ENCODE data around the gene HIPK3.

Gene HIPK3

DNA sequence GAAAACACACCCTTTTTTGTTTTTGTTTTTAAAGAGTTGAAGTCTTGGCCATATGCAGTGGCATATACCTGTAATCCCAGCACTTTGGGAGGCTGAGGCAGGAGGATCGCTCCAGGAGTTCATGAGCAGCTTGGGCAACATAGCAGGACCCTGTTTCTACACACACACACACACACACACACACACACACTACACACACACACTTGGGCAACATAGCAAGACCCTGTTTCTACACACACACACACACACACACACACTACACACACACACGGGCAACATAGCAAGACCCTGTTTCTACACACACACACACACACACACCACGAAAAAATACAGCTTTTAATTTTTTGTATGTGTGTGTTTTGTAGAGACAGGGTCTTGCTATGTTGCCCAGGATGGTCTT is 54.5 kb downstream of the HIPK3 start:
- H3K4me3 Mint-ChIP-seq: no peak overlapping the region
- no peaks in the 10 kb centered on the region for H3K27me3 Mint-ChIP-seq
- ATAC-seq: no peak
- no peak overlapping the region for H3K27ac Mint-ChIP-seq
- DNase-seq: no peak
- peaks cover 40% of the 10 kb centered on the region for H3K4me1 Mint-ChIP-seq
- H3K9me3 Mint-ChIP-seq: no peaks in the 10 kb centered on the region

DNA sequence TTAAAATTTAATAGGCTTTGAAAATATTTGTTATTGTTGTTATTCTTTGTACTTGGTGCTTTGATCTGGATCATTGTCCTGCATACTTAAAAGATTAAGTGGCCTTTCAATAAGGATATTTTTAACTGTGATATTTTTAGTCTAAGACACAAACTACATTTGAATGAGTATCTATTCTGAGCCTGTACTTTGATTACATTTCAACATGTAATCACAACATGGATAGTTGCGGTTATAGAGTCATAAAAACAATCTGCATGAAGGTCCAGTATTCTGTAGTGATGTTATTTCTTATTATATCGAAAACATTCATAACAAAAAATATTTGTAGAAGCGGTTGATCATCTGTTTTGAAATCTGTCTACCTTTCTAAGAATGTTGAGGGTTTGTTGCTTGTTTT is 58.6 kb downstream of the HIPK3 start:
- no peak overlapping the region for H3K4me3 Mint-ChIP-seq
- DNase-seq (no peak), ATAC-seq (no peak)
- no peaks in the 10 kb centered on the region for H3K27me3 Mint-ChIP-seq
- no peaks in the 10 kb centered on the region for H3K9me3 Mint-ChIP-seq
- no peak overlapping the region for H3K27ac Mint-ChIP-seq
- H3K4me1 Mint-ChIP-seq: peaks cover 11% of the 10 kb centered on the region

DNA sequence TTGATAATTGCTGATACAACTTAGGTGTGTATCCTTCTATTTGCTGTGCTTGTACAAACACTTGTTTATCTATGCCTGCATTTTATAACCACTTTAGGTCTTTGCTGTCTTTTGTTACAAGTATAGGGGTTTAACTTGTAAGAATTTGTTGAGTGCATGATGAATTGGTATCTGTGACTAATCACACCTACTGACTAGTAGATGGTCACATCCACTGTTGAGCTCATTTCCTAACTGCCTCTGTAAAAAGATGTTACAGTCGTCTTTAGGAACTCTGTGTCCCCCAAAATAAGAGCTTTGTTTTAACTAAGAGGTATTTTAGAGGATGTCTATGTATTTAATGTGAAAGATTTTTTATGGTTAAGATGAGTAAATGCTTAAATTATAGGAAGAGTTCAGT is 60.5 kb downstream of the HIPK3 start:
- H3K27me3 Mint-ChIP-seq: no peaks in the 10 kb centered on the region
- peak; percentile 48 for ATAC-seq
- no peak overlapping the region for H3K27ac Mint-ChIP-seq
- H3K4me1 Mint-ChIP-seq: peaks cover 6% of the 10 kb centered on the region
- H3K4me3 Mint-ChIP-seq: no peak overlapping the region
- H3K9me3 Mint-ChIP-seq: no peaks in the 10 kb centered on the region
- DNase-seq: no peak

DNA sequence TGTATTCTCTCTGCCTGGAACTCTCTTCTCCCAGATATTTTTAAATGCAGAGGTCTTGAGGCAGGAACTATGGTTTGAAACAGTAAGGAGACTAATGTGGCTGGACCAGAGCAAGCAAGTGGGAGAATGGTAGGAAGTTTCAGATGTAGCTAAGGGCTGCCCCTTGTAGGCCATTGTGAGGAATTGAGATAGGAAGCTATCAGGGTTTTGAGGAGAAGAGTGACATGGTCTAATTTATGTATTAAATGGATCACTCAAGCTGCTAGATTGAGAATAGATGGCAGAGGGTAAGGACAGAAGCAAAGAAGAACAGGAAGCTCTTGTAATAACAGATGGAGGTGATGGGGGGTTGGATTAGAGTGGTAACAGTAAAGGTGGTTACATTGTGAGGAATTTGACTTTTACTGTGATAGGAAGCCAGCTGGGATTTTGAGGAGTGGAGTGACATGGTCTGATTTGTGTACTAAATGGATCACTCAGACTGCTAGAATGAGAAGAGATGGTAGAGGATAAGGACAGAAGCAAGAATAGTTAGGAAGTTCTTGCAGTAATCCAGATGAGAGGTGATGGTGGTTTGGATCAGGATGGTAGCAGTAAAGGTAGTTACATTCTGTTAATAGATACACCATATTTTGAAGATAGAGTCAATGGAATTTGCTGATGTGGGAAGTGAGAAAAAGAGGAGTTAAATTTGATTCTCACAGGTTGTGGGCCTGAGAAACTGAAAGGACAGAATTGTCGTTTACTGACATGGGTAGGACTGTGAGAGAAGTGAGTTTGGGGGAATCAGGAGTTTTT is 63.0 kb downstream of the HIPK3 start:
- no peak overlapping the region for H3K27ac Mint-ChIP-seq
- DNase-seq (no peak), ATAC-seq (no peak)
- peaks cover 13% of the 10 kb centered on the region for H3K4me1 Mint-ChIP-seq
- H3K27me3 Mint-ChIP-seq: no peaks in the 10 kb centered on the region
- H3K9me3 Mint-ChIP-seq: no peaks in the 10 kb centered on the region
- H3K4me3 Mint-ChIP-seq: no peak overlapping the region

DNA sequence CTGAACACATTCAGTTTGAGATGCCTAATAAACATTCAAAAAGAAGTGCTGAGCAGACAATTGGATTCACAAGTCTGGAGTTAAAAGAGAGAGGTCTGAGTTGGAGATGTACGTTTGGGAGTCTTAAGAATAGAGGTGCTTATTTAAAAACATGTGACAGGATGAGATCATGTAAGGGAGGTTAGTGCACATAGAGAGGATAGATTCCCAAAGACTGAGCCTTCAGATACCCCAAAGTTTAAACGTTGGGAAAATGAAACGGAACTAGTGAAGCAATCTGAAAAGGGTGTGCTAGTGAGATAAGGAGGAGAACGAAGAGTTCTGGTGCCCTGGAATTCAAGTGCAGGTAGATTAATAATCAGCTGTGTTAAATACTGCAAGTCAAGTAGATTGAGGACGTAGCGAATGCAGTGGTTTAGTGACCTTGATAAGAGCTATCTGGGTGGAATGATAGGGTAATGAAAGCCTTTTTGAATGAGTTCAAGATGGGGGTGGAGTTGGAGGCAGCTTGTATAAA is 63.7 kb downstream of the HIPK3 start:
- Mint-ChIP-seq H3K27ac (no peak overlapping the region), H3K27me3 (no peaks in the 10 kb centered on the region), H3K4me3 (no peak overlapping the region), H3K9me3 (no peaks in the 10 kb centered on the region), H3K4me1 (peaks cover 13% of the 10 kb centered on the region)
- ATAC-seq (no peak), DNase-seq (no peak)

DNA sequence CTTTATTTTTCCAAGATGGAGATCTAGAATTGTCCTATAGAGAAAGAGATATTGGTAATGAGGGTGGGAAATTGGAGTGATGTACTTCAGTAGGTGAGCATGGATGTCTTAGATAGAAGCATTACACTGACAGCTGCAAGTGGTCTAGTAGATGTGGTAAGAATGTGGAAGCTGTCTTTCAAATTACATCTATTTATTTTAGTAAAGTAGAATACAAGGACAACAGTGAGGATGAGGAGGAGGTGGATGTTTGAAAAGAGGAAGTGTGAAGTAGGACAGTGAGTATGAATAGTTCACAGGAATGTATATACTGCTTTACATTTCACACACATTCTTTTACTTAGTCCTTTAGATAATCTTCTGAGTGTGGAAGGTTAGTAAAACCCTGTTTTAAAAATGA is 64.2 kb downstream of the HIPK3 start:
- ATAC-seq: no peak
- Mint-ChIP-seq H3K27ac (no peak overlapping the region), H3K4me1 (peaks cover 13% of the 10 kb centered on the region), H3K9me3 (no peaks in the 10 kb centered on the region), H3K4me3 (no peak overlapping the region), H3K27me3 (no peaks in the 10 kb centered on the region)
- no peak for DNase-seq

DNA sequence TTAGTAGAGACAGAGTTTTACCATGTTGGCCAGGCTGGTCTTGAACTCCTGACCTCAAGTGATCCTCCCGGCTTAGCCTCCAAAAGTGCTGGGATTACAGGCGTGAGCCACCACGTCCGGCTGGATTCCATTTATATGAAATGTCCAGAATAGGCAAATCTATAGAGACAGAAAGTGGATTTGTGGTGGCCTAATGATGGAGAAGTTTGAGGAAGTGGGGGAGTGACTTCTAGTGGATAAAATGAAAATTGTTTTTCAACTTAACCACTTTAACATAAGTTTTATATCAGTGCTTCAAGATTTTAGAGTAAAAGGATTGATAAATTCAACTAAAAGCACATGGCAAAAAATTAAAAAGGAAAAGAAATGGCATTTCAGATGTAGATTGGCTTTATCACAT is 66.2 kb downstream of the HIPK3 start:
- H3K27ac Mint-ChIP-seq: no peak overlapping the region
- no peak overlapping the region for H3K4me3 Mint-ChIP-seq
- peaks cover 14% of the 10 kb centered on the region for H3K4me1 Mint-ChIP-seq
- H3K9me3 Mint-ChIP-seq: no peaks in the 10 kb centered on the region
- ATAC-seq (no peak), DNase-seq (no peak)
- H3K27me3 Mint-ChIP-seq: no peaks in the 10 kb centered on the region

DNA sequence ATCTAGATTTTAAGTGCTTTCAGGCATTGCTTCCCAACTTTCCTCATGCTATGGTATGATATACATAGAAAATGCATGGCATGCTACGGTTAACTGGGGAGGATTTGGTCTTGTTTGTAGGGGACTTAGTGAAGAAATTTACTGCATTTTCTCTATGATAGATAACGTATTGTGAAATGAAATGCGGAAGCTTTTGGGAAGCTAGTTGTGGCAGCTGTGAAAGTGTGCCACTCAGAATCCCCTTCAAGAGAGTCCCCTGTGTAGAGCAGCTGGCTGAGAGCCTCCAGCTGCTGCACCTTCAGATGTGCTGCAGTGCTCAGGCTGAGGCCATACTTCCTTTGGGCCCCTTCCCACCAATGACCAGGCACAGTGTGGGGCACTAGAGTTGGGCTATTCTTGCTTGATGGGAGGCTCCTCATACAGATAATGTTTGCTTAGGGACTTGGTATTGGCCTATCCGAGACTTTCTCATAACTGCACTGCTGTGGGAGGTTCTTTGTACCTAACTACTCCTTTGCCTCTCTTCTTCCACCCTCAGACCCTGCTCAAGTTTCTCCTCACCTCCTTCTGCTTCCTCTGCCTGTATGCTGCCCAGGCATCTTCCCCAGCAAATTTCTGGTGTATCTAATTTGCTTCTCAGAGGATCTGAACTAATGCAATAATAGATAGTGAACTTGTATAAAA is 67.3 kb downstream of the HIPK3 start:
- no peak overlapping the region for H3K4me3 Mint-ChIP-seq
- H3K9me3 Mint-ChIP-seq: no peaks in the 10 kb centered on the region
- no peaks in the 10 kb centered on the region for H3K27me3 Mint-ChIP-seq
- DNase-seq (no peak), ATAC-seq (no peak)
- H3K27ac Mint-ChIP-seq: no peak overlapping the region
- H3K4me1 Mint-ChIP-seq: peaks cover 14% of the 10 kb centered on the region

DNA sequence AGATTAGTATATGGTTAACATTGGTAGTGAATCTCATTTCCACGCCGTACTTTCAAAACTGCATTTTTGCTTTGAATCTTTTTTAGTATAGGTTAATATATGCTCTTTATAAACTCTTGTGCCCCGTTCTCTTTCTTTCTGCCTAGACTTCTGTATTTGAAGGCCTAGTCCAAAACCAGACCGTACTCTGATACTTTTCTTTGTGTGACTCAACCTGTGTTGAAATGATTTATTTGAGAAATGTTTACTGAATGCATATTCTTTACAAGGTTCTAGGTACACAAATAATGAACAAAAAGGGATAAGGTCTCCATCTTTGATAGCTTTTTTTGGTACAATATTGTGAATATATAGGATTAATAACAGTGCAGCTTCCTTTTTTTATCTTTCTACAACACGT is 68.3 kb downstream of the HIPK3 start:
- no peaks in the 10 kb centered on the region for H3K27me3 Mint-ChIP-seq
- no peak for ATAC-seq
- H3K4me1 Mint-ChIP-seq: peaks cover 14% of the 10 kb centered on the region
- H3K27ac Mint-ChIP-seq: no peak overlapping the region
- no peak overlapping the region for H3K4me3 Mint-ChIP-seq
- DNase-seq: no peak
- no peaks in the 10 kb centered on the region for H3K9me3 Mint-ChIP-seq

DNA sequence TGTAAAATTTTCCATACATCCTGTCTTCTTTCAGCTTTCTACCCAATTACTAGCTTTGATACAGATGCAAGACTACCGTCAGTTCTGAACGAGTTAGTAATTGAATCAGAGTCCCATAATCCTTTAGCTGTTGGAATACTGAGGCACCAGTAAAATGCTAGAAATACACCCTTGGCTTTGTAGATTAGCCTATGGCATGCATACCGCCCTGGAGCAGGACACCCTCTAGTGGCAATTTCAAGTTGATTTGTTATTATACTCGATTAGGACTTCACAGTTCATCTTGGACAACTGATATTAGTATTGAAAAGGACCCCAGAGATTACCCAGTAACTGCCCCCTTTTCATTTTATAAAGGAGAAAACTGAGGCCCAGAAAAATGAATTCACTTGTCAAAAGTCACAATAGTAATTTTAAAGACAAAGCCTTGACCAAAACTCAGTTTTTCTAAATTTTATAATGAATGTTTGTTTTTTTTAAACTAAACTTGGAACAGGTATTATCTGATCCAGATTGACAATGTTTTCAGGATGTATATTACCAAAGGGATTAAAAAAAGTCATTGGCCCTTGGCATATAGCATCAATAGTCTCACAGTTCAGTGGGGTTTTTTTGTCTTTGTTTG is 72.6 kb downstream of the HIPK3 start:
- H3K4me3 Mint-ChIP-seq: no peak overlapping the region
- H3K27ac Mint-ChIP-seq: no peak overlapping the region
- ATAC-seq (peak; percentile 76), DNase-seq (peak; percentile 5 to 30)
- H3K27me3 Mint-ChIP-seq: no peaks in the 10 kb centered on the region
- H3K9me3 Mint-ChIP-seq: no peaks in the 10 kb centered on the region
- H3K4me1 Mint-ChIP-seq: peaks cover 8% of the 10 kb centered on the region

DNA sequence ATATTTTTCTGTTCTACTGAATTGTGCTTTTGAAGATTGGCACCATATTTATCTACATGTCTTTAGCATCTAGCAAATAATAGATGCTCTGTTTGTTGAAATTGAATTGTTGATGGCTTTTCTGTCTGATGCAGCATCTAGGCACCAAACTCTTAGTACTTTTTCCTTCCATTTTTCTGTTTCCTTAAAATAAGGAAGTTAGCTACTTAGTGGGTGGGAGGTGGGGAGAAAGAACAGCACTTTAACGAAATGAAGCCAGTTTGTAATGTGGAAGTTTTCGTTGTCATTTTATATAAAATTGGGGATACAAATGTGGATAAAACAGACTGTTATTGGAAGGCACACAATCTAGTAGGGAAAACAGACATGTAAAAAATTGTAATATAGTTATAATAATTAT is 76.6 kb downstream of the HIPK3 start:
- H3K4me1 Mint-ChIP-seq: no peaks in the 10 kb centered on the region
- H3K4me3 Mint-ChIP-seq: no peak overlapping the region
- no peak for ATAC-seq
- no peaks in the 10 kb centered on the region for H3K9me3 Mint-ChIP-seq
- no peaks in the 10 kb centered on the region for H3K27me3 Mint-ChIP-seq
- no peak for DNase-seq
- H3K27ac Mint-ChIP-seq: no peak overlapping the region

DNA sequence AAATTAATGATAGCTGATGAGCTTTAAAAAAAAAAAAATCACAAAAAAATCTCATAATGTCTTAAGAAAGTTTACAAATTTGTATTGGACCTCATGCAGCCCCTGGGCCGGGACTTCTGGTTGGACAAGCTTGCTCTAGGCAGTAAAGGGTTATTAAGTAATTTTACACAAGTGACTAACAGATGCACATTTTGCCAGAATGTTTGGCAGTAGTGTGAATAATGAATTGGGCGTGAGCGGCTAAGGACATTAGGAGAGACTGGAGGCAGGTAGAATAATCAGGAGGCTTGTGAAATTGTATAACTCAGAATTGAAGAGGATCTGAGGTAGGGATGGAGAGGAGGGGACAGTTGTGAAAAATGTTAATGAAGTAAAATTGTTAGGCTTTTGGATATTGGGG is 77.4 kb downstream of the HIPK3 start:
- Mint-ChIP-seq H3K9me3 (no peaks in the 10 kb centered on the region), H3K4me1 (no peaks in the 10 kb centered on the region), H3K27ac (no peak overlapping the region), H3K4me3 (no peak overlapping the region), H3K27me3 (no peaks in the 10 kb centered on the region)
- ATAC-seq: no peak
- DNase-seq: no peak

DNA sequence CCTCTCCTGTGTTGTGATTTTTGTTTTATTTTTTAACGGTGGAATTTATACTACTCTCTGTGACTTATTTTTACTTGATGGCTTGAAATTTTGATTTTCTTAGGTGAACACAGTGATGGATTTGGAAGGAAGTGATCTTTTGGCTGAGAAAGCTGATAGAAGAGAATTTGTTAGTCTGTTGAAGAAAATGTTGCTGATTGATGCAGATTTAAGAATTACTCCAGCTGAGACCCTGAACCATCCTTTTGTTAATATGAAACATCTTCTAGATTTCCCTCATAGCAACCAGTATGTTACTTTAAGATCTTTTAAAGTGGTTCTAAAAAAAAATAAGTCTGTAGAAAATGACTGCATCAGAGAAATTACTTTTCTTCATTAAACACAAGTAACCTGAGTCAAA is 82.1 kb downstream of the HIPK3 start:
- ATAC-seq: no peak
- DNase-seq: no peak
- no peak overlapping the region for H3K27ac Mint-ChIP-seq

DNA sequence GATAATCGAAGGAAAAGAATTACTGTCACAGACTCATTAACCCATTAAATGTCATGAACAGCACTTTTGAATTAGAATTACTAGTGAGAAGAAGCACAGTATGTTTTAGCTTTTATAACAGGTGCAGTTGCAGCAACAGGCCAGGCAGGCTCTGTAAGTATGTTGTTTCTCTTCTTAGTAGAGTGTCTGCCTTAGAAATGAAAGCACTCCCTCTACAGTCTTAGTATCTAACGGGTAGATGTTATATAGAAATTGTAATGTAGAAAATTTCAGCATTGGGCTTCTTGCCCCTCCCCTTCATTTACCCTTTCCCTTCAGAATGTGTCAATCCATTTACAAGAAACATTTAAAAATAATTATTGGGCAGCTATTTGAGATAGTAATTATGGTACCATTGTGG is 87.4 kb downstream of the HIPK3 start:
- Mint-ChIP-seq H3K27ac (no peak overlapping the region), H3K27me3 (no peaks in the 10 kb centered on the region), H3K4me1 (no peaks in the 10 kb centered on the region), H3K4me3 (no peak overlapping the region), H3K9me3 (no peaks in the 10 kb centered on the region)
- no peak for DNase-seq
- no peak for ATAC-seq

More for the DNA sequence above, 82.1 kb downstream of the HIPK3 start:
- Mint-ChIP-seq H3K4me3 (no peak overlapping the region), H3K27me3 (no peaks in the 10 kb centered on the region), H3K9me3 (no peaks in the 10 kb centered on the region), H3K4me1 (no peaks in the 10 kb centered on the region)

DNA sequence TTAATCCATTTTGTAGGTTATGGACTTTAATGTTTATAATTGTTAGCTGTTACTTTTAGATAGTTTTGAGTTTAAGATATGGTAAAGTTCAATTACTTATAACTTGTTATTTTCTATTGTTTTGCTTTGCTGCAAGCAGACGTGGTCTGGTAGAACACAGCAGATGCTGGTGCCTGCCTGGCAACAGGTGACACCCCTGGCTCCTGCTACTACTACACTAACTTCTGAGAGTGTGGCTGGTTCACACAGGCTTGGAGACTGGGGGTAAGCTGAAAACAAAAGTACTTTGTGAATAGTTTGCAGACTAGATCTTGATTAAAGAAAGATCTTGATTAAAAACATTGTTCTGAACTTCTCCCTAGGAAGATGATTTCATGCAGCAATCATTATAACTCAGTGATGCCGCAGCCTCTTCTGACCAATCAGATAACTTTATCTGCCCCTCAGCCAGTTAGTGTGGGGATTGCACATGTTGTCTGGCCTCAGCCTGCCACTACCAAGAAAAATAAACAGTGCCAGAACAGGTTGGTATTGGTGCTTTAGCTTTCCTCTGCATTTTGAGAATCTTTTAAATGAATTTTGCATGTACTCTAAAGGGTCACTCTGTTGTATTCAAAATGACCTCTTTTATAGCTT is 90.4 kb downstream of the HIPK3 start:
- Mint-ChIP-seq H3K4me3 (no peak overlapping the region), H3K27me3 (no peaks in the 10 kb centered on the region), H3K9me3 (no peaks in the 10 kb centered on the region), H3K4me1 (no peaks in the 10 kb centered on the region), H3K27ac (no peak overlapping the region)
- DNase-seq (no peak), ATAC-seq (no peak)

DNA sequence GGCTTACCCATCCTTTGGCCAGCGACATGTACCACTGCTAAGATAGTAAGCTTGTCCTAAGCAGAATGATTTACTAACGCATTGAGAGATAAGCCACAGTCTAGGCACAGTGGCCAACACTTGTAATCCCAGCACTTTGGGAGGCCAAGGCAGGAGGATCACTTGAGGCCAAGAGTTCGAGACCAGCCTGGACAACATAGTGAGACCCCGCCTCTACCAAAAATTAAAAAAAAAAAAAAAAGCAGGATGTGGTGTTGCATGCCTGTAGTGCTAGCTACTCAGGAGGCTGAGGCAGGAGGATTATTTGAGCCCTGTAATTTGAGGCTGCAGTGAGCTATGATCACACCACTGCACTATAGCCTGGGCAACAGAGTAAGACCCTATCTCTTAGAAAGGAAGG is 93.1 kb downstream of the HIPK3 start:
- H3K27me3 Mint-ChIP-seq: no peaks in the 10 kb centered on the region
- H3K4me3 Mint-ChIP-seq: no peak overlapping the region
- H3K4me1 Mint-ChIP-seq: no peaks in the 10 kb centered on the region
- H3K27ac Mint-ChIP-seq: no peak overlapping the region
- no peaks in the 10 kb centered on the region for H3K9me3 Mint-ChIP-seq
- no peak for ATAC-seq
- DNase-seq: no peak
